Upper lobe of left lung (tissue), 4 donors: ENCODE results near the gene CTTNBP2.

Experiments used
- CTCF ChIP-seq, 6 experiments: fragments of 450-650 bp in 4 of 6; fragments of 200-600 bp in 2 of 6; sonication (generic) in 2 of 6; IDR thresholded peaks; one replicate each; pipeline ENCODE4 v1.5.1; 2016 to 2019; ENCODE audit warnings: antibody characterized with exemption in 6 of 6
- EP300 ChIP-seq, 4 donors: sonication (generic); formaldehyde crosslinking; IDR thresholded peaks; one replicate each; pipeline ENCODE4 v1.5.1; 2017; ENCODE audit warnings: antibody characterized with exemption in 4 of 4, control low read depth in 2 of 4
- POLR2A ChIP-seq, 4 donors: fragments of 450-650 bp; IDR thresholded peaks; one replicate each; pipeline ENCODE4 v1.5.1; 2016 to 2017; ENCODE audit warnings: antibody characterized with exemption in 4 of 4, mild to moderate bottlenecking in 2 of 4
- POLR2AphosphoS5 ChIP-seq, 2 donors: sonication (generic); formaldehyde crosslinking; IDR thresholded peaks; one replicate each; pipeline ENCODE4 v1.5.1; 2017; ENCODE audit warnings: antibody characterized with exemption in 2 of 2

GRCh38 chr7:117882594-117882993, 9.4 kb upstream of the CTTNBP2 start:
- TF ChIP-seq POLR2A (IDR thresholded peaks at IDR 0.05) (no peak), CTCF (IDR thresholded peaks at IDR 0.05) (no peak), POLR2AphosphoS5 (IDR thresholded peaks at IDR 0.05) (no peak), EP300 (IDR thresholded peaks at IDR 0.05) (no peak)
